D721Med (cell line): ENCODE data around the gene TRABD.
A peak's percentile ranks its signal among the peaks of the same experiment; 100 is the strongest.

Experiments used
- DNase-seq: peaks from one replicate; pipeline ENCODE4 v3.0.0; 2011; ENCODE audit warnings: low spot score; ENCODE audit not compliant: insufficient read length
- FAIRE-seq: peaks from 2 replicates; lab custom pipeline; 2011; peaks lifted over from hg19 to GRCh38; lab: Jason Lieb, UNC
- CTCF ChIP-seq: IDR thresholded peaks from 2 replicates; pipeline ENCODE4 v1.5.1; 2012; ENCODE audit warnings: mild to moderate bottlenecking, control low read depth; ENCODE audit not compliant: insufficient read depth; ENCODE audit errors: missing control alignments

Gene TRABD

GRCh38 chr22:50217543-50218152 is 31.9 kb downstream of the TRABD start:
- TF ChIP-seq CTCF = no peak
- no peak for DNase-seq
- no peak for FAIRE-seq

GRCh38 chr22:50218153-50218995 is 32.7 kb downstream of the TRABD start:
- DNase-seq (no peak), FAIRE-seq (no peak)
- TF ChIP-seq CTCF = no peak

GRCh38 chr22:50218996-50219727 is 33.4 kb downstream of the TRABD start:
- no peak for FAIRE-seq
- peak; percentile 59 for DNase-seq
- TF ChIP-seq CTCF = no peak

- no peak for TF ChIP-seq CTCF
- no peak for FAIRE-seq
- no peak for DNase-seq
Measured at GRCh38 chr22:50219800-50220602, 34.3 kb downstream of the TRABD start.

- DNase-seq = no peak
- TF ChIP-seq CTCF = no peak
- no peak for FAIRE-seq
Measured at GRCh38 chr22:50220603-50221409, 35.1 kb downstream of the TRABD start.

GRCh38 chr22:50221410-50222300 is 35.9 kb downstream of the TRABD start:
- DNase-seq (no peak), FAIRE-seq (no peak)
- no peak for TF ChIP-seq CTCF
